K562 (cell line): ENCODE results near the gene ARHGAP4. TPM values are rescaled to one million over a fixed set of nuclear protein-coding genes. Genes with fewer than 3 reads are reported as not detected.

Experiments
- ATAC-seq: fragments of 200-7000 bp; cut with Tn5 transposase; 3 replicates; pipeline ENCODE4 v1.9.1; 2020; ENCODE audit warnings: moderate library complexity
- BruUV-seq: library from RNA; stranded (reverse); fragments of 400-500 nt; replicated peaks from 2 replicates; lab custom pipeline; 2021; lab: Mats Ljungman, UMichigan
- CTCF ChIA-PET: fragments of 300-600 bp; formaldehyde crosslinking; extraction: SDS; loops from one replicate; lab custom pipeline; 2021; ENCODE audit warnings: low intra/inter-chr PET ratio; lab: Yijun Ruan, JAX
- POLR2A ChIA-PET: fragments of 300-600, 350-650 bp; sonication (Branson Sonifier 250); formaldehyde crosslinking; extraction: SDS; loops from one replicate; lab custom pipeline; 2021; ENCODE audit warnings: antibody characterized with exemption, inconsistent platforms; lab: Yijun Ruan, JAX
- DNase-seq, 4 experiments: peaks; one replicate each; pipeline versions ENCODE4 v3.0.0 to v3.0.0-alpha.2; 2011 to 2018; ENCODE audit warnings: low spot score in 3 of 4, mixed read lengths in 3 of 4; ENCODE audit errors: extremely low read depth in 1 of 4
- FAIRE-seq: peaks from 2 replicates; lab custom pipeline; 2011; peaks lifted over from hg19 to GRCh38; lab: Jason Lieb, UNC
- H2AFZ ChIP-seq: 2 replicates; pipeline ENCODE4 v1.6.0; 2011; ENCODE audit warnings: low read depth, low read length, control low read depth, inconsistent platforms
- H3K27ac ChIP-seq: fragments of 200-600 bp; 3 replicates; pipeline ENCODE4 v1.8.0; 2011; ENCODE audit warnings: low read depth, mild to moderate bottlenecking, control low read depth, inconsistent platforms, low read length, moderate library complexity, mixed read lengths; ENCODE audit errors: extremely low read depth
- H3K27me3 ChIP-seq, 2 experiments: fragments of 300-600 bp in 1 of 2; 2 replicates in 1 of 2; 3 replicates in 1 of 2; pipeline versions ENCODE4 v1.6.0 to v1.8.0; 2011; ENCODE audit warnings: inconsistent platforms in 2 of 2, low read length in 2 of 2, mild to moderate bottlenecking in 1 of 2, mixed read lengths in 1 of 2, moderate library complexity in 1 of 2; ENCODE audit not compliant: control insufficient read depth in 2 of 2, insufficient read depth in 2 of 2
- H3K36me3 ChIP-seq: fragments of 300-600 bp; 3 replicates; pipeline ENCODE4 v1.8.0; 2011; ENCODE audit warnings: mild to moderate bottlenecking, low read length, inconsistent platforms; ENCODE audit not compliant: control insufficient read depth, insufficient read depth
- H3K4me1 ChIP-seq, 2 experiments: fragments of 200-600 bp in 1 of 2; replicated peaks in 1 of 2; 2 replicates in 1 of 2; 3 replicates in 1 of 2; pipeline versions ENCODE4 v1.5.1 to v1.8.0; 2011; ENCODE audit warnings: inconsistent platforms in 2 of 2, low read length in 2 of 2, mild to moderate bottlenecking in 1 of 2, mixed read lengths in 1 of 2, moderate library complexity in 1 of 2; ENCODE audit not compliant: control insufficient read depth in 2 of 2, insufficient read depth in 2 of 2
- H3K4me2 ChIP-seq: 2 replicates; pipeline ENCODE4 v1.6.1; 2011; ENCODE audit warnings: low read length, control low read depth, inconsistent platforms, mixed read lengths; ENCODE audit not compliant: insufficient read depth
- H3K4me3 ChIP-seq: fragments of 200-600 bp; sonication (generic), shearing (Covaris generic); 2 replicates; pipeline ENCODE4 v1.5.1; 2016; ENCODE audit warnings: control low read depth, inconsistent platforms
- H3K79me2 ChIP-seq: fragments of 200-600 bp; 3 replicates; pipeline ENCODE4 v1.8.0; 2011; ENCODE audit warnings: low read length, inconsistent platforms; ENCODE audit not compliant: control insufficient read depth, insufficient read depth
- H3K9ac ChIP-seq, 2 experiments: 2 replicates each; pipeline versions ENCODE4 v1.6.0 to v1.6.1; 2011; ENCODE audit warnings: low read depth in 2 of 2, low read length in 2 of 2, control low read depth in 1 of 2, inconsistent platforms in 1 of 2, mild to moderate bottlenecking in 1 of 2, mixed read lengths in 1 of 2; ENCODE audit not compliant: insufficient read depth in 1 of 2
- H3K9me1 ChIP-seq: one replicate; pipeline ENCODE4 v1.6.0; 2011; ENCODE audit warnings: inconsistent platforms, mild to moderate bottlenecking, low read length, moderate library complexity; ENCODE audit not compliant: control insufficient read depth, insufficient read depth
- H3K9me3 ChIP-seq: replicated peaks from 2 replicates; pipeline ENCODE4 v1.5.1; 2011; ENCODE audit warnings: low read depth, low read length, inconsistent platforms; ENCODE audit not compliant: control insufficient read depth, insufficient read depth
- H4K20me1 ChIP-seq: replicated peaks from 2 replicates; pipeline ENCODE4 v1.6.1; 2011; ENCODE audit warnings: low read length, inconsistent platforms, mixed read lengths; ENCODE audit not compliant: control insufficient read depth, insufficient read depth
- LCOR ChIP-seq: sonication (generic); formaldehyde crosslinking; IDR thresholded peaks from 2 replicates; pipeline ENCODE4 v1.8.0; 2022; ENCODE audit warnings: mild to moderate bottlenecking, missing genetic modification reagents
- RBFOX2 ChIP-seq: fragments of 200-400 bp; formaldehyde crosslinking; IDR thresholded peaks from 2 replicates; pipeline ENCODE4 v1.6.1; 2017; ENCODE audit warnings: low read depth, mild to moderate bottlenecking, low read length, moderate library complexity
- RHOXF2B ChIP-seq: fragments of 250-450 bp; sonication (Bioruptor Pico); conservative IDR thresholded peaks from 2 replicates; pipeline ENCODE4 v1.5.1; 2021
- WGBS: fragments of 100-300 bp; shearing (Covaris generic); methylation state at CpG from one replicate; pipeline ENCODE4 v1.1.6; 2016; ENCODE audit warnings: low coverage, mixed read lengths; ENCODE audit not compliant: insufficient coverage; ENCODE audit errors: missing lambda C conversion rate; 5-methylcytosine and 5-hydroxymethylcytosine counted together
- in situ Hi-C: fragments of 300-500 bp; cut with MboI; formaldehyde crosslinking; loops from 4 replicates; pipeline ENCODE4 v1.15.0; 2018; ENCODE audit warnings: inconsistent platforms, mixed read lengths
- intact Hi-C: fragments of 100-400 bp; cut with micrococcal nuclease; formaldehyde crosslinking; loops from 2 replicates; pipeline ENCODE4 v1.14.2; 2022
- polyA plus RNA-seq, 8 experiments: library from polyadenylated mRNA; depleted of rRNA in 4 of 8; stranded (reverse) in 5 of 8; unstranded in 3 of 8; fragments of >200 nt; fragmentation: Nextera tagmentation in 2 of 8; fragmentation: Illumina TruSeq in 1 of 8; extraction: Ambion mirVana in 2 of 8; extraction: Trizol in 1 of 8; gene quantifications; 2 replicates each; pipeline versions ENCODE4 v1.2.1 to v1.2.3, GENCODE V29; 2011 to 2014; ENCODE audit warnings: inconsistent platforms in 1 of 8, missing spikeins in 1 of 8
- total RNA-seq, 7 experiments: library from RNA; depleted of rRNA in 6 of 7; stranded (reverse); fragments of >200 nt in 6 of 7; fragmentation: Illumina TruSeq in 2 of 7; extraction: Trizol in 2 of 7; gene quantifications; 2 replicates each; pipeline versions ENCODE4 v1.2.1 to v1.2.3, GENCODE V29; 2011 to 2021; ENCODE audit warnings: low replicate concordance in 1 of 7

Gene ARHGAP4
- total and polyA plus RNA-seq, 9 of the 15 experiments (the other 6 are each of a cell fraction or from before 2014, with no cell fraction given), result 0.30 to 81.8 (median 13.5) TPM

DNA sequence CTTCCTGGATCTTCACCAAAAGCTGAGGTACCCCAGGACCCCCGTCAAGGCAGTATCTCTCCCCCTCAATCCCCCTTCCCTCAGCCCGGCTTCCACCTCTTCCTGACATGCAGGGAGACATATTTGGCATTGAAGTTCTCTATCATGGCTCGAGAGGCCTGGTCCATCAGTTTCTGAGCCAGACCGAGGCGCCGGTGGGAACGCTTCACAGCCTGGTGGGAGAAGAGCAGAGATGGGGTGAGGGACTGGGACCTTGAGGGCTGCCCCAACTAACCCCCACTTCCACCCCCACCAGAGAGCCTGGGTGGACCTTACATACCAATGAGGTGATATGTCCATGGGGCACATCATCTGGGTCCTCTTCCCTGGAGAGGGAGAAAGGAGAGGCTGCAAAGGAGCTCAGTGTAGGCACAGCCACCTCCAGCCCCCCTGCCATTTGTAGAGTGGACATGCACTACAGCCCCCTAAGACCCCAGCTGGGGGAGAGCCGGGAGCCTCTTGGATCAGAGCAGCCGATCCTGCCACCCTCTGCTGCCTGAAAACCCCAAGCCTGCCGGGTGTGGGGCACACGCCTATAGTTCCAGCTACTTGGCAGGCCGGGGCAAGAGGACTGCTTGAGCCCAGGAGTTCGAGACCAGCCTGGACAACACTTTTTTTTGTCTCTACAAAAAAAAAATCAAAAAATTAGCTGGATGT, 6.3 kb upstream of the ARHGAP4 start:
- no peak for DNase-seq
- no peak overlapping the region for H3K27ac ChIP-seq
- peak overlapping the region in 1 of 2 experiments; percentile 78; a peak in 1 of 4 replicates for H3K9ac ChIP-seq
- no peak overlapping the region for H3K4me2 ChIP-seq
- FAIRE-seq, result no peak
- H3K79me2 ChIP-seq, result peaks cover 38% of the 10 kb centered on the region
- no peak for ATAC-seq
- CTCF ChIA-PET, result no interaction called here
- no peaks in the 10 kb centered on the region for H3K9me1 ChIP-seq
- H3K4me3 ChIP-seq, result no peak overlapping the region
- no peaks in the 10 kb centered on the region for H4K20me1 ChIP-seq
- intact Hi-C loops, result no loop called here
- in situ Hi-C loops, result no loop called here
- BruUV-seq, result no TSS peak
- no peak overlapping the region for H2AFZ ChIP-seq
- no peaks in the 10 kb centered on the region for H3K27me3 ChIP-seq
- no peaks in the 10 kb centered on the region for H3K9me3 ChIP-seq
- H3K4me1 ChIP-seq, result peaks cover 22 to 53% of the 10 kb centered on the region in 2 experiments; a peak in 4 of 5 replicates
- peaks cover 48% of the 10 kb centered on the region for H3K36me3 ChIP-seq
- TF ChIP-seq RBFOX2, result peak; percentile 10; the same call in 1 of the 2 replicates
- no peak for TF ChIP-seq LCOR (CRISPR knock-in tag)
- POLR2A ChIA-PET, result interaction anchor here (0.6 kb wide), 1 partner anchor 161 kb away, joined by 3 read pairs; no protein-coding TSS in a partner anchor
- WGBS, result 97% methylated on average over 8 of the region's 13 CpGs

DNA sequence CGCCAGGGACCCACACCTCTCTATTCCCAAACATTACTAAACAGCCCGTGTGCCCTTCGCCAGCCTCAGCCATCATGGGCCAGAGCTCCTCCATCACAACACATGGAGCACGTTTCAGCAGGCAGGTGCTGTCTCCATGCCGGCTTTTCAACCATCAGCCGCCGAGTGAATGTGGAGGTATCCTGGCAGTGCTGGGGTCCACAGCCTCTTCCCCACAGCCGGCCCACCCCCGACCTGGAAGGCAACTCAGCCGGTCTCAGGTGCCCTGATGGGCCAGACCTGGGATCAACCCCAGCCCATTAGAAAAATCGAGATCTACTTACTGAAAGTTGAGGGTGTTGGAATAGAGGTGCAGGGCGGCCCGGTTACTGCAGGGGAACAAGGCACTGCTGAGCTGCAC, 5.7 kb upstream of the ARHGAP4 start:
- no peak overlapping the region for H3K27ac ChIP-seq
- intact Hi-C loops (no loop called here), in situ Hi-C loops (no loop called here)
- no peak overlapping the region for H3K4me2 ChIP-seq
- no peak for DNase-seq
- WGBS, result 95% methylated on average over 5 of the region's 13 CpGs
- ChIA-PET POLR2A (interaction anchor here (0.6 kb wide), 2 partner anchors 39 to 160 kb away, joined by 3 read pairs; no protein-coding TSS in a partner anchor), CTCF (no interaction called here)
- ATAC-seq, result no peak
- FAIRE-seq, result no peak
- no peak overlapping the region for H2AFZ ChIP-seq
- no peaks in the 10 kb centered on the region for H3K9me3 ChIP-seq
- H3K4me3 ChIP-seq, result no peak overlapping the region
- peak overlapping the region in 1 of 2 experiments; percentile 78; a peak in 1 of 4 replicates for H3K9ac ChIP-seq
- peaks cover 27 to 59% of the 10 kb centered on the region in 2 experiments; a peak in 4 of 5 replicates for H3K4me1 ChIP-seq
- no peaks in the 10 kb centered on the region for H3K27me3 ChIP-seq
- peak; percentile 31; the same call in 1 of the 2 replicates for TF ChIP-seq RBFOX2
- TF ChIP-seq RHOXF2B, result no peak
- peaks cover 48% of the 10 kb centered on the region for H3K36me3 ChIP-seq
- H3K9me1 ChIP-seq, result no peaks in the 10 kb centered on the region
- no TSS peak for BruUV-seq
- no peaks in the 10 kb centered on the region for H4K20me1 ChIP-seq
- peaks cover 44% of the 10 kb centered on the region for H3K79me2 ChIP-seq
